ENCODE results near the gene LRIT2. TPM values are rescaled to one million over a fixed set of nuclear protein-coding genes. Genes with fewer than 3 reads are reported as not detected.

LRIT2 gene
- polyA plus RNA-seq, 1 donor from 2014 or later: not detected

DNA sequence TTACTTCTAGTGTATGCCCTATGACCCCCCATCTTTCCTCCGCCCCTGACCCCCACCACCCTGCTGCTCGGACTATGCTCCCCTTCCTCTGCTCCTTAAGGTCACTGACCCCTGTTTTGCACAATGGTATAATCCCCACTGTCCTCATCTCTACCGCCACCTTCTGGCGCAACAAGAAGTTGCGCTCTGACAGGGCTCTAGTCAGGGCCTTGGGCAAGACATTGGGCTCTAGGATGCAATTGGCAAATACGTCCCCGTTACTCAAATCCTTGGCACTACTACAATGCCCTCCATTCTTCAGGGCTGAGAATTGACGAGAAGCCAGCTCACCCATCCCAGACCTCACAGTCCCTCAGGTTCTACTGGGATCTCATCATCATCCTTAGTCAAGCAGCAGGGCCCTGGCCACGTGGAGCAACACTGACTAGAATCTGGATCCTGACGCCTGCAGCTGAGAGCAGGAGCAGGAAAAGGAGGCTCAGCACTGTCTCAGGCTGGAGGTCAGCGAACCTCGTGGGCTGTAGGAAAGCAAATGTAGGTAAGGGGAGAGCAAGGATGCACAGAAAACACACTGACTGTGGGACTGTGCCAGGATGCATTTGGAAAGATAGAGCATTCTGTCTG, 10.6 kb downstream of the LRIT2 start:
- no peak overlapping the region for H3K4me2 ChIP-seq (ENCODE audit: low read length)
- no peaks in the 10 kb centered on the region for H3K79me2 ChIP-seq (replicated peaks; ENCODE audit: insufficient read depth, low read length)
- H3K9ac ChIP-seq (ENCODE audit: low read length): no peak overlapping the region
- no peaks in the 10 kb centered on the region for H3K36me3 ChIP-seq (ENCODE audit: insufficient read depth, low read length)
- H3K4me3 ChIP-seq (ENCODE audit: low read length): no peak overlapping the region
- no peak overlapping the region for H3K27ac ChIP-seq (ENCODE audit: low read length)
- no peaks in the 10 kb centered on the region for H4K20me1 ChIP-seq (ENCODE audit: insufficient read depth)
- no peaks in the 10 kb centered on the region for H3K27me3 ChIP-seq (ENCODE audit: insufficient read depth, low read depth, low read length)
- no peaks in the 10 kb centered on the region for H3K9me2 ChIP-seq (ENCODE audit: insufficient read depth, low read length)
- no peaks in the 10 kb centered on the region for H3K9me3 ChIP-seq (ENCODE audit: low read length)
- TF ChIP-seq, protein P1, sequence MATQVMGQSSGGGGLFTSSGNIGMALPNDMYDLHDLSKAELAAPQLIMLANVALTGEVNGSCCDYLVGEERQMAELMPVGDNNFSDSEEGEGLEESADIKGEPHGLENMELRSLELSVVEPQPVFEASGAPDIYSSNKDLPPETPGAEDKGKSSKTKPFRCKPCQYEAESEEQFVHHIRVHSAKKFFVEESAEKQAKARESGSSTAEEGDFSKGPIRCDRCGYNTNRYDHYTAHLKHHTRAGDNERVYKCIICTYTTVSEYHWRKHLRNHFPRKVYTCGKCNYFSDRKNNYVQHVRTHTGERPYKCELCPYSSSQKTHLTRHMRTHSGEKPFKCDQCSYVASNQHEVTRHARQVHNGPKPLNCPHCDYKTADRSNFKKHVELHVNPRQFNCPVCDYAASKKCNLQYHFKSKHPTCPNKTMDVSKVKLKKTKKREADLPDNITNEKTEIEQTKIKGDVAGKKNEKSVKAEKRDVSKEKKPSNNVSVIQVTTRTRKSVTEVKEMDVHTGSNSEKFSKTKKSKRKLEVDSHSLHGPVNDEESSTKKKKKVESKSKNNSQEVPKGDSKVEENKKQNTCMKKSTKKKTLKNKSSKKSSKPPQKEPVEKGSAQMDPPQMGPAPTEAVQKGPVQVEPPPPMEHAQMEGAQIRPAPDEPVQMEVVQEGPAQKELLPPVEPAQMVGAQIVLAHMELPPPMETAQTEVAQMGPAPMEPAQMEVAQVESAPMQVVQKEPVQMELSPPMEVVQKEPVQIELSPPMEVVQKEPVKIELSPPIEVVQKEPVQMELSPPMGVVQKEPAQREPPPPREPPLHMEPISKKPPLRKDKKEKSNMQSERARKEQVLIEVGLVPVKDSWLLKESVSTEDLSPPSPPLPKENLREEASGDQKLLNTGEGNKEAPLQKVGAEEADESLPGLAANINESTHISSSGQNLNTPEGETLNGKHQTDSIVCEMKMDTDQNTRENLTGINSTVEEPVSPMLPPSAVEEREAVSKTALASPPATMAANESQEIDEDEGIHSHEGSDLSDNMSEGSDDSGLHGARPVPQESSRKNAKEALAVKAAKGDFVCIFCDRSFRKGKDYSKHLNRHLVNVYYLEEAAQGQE (IDR thresholded peaks at IDR 0.05; ENCODE audit: borderline replicate concordance): no peak
- no peak for TF ChIP-seq EZH2 (IDR thresholded peaks at IDR 0.05; ENCODE audit: borderline replicate concordance, insufficient read depth, low read length, poor library complexity, severe bottlenecking)
- TF ChIP-seq EP300 (conservative IDR thresholded peaks at IDR 0.05; ENCODE audit: poor library complexity, severe bottlenecking): no peak
- no peaks in the 10 kb centered on the region for H3F3A ChIP-seq (ENCODE audit: insufficient read depth, low read length, poor library complexity, severe bottlenecking)
- H2AFZ ChIP-seq (ENCODE audit: low read depth, low read length): no peak overlapping the region

- no peak overlapping the region for H3K9ac ChIP-seq (ENCODE audit: low read length)
- H3F3A ChIP-seq (ENCODE audit: insufficient read depth, low read length, poor library complexity, severe bottlenecking): no peaks in the 10 kb centered on the region
- no peak overlapping the region for H2AFZ ChIP-seq (ENCODE audit: low read depth, low read length)
- no peaks in the 10 kb centered on the region for H4K20me1 ChIP-seq (ENCODE audit: insufficient read depth)
- H3K4me3 ChIP-seq (ENCODE audit: low read length): no peak overlapping the region
- no peaks in the 10 kb centered on the region for H3K9me2 ChIP-seq (ENCODE audit: insufficient read depth, low read length)
- no peak overlapping the region for H3K27ac ChIP-seq (ENCODE audit: low read length)
- no peak overlapping the region for H3K4me2 ChIP-seq (ENCODE audit: low read length)
- H3K27me3 ChIP-seq (ENCODE audit: insufficient read depth, low read depth, low read length): no peaks in the 10 kb centered on the region
- no peaks in the 10 kb centered on the region for H3K9me3 ChIP-seq (ENCODE audit: low read length)
- TF ChIP-seq TAF1 (IDR thresholded peaks at IDR 0.05; ENCODE audit: low read depth) (no peak), RAD21 (conservative IDR thresholded peaks at IDR 0.05) (no peak), EZH2 (IDR thresholded peaks at IDR 0.05; ENCODE audit: borderline replicate concordance, insufficient read depth, low read length, poor library complexity, severe bottlenecking) (no peak), EP300 (conservative IDR thresholded peaks at IDR 0.05; ENCODE audit: poor library complexity, severe bottlenecking) (no peak), MXI1 (conservative IDR thresholded peaks at IDR 0.05; ENCODE audit: poor library complexity, severe bottlenecking) (no peak), POLR2AphosphoS5 (IDR thresholded peaks at IDR 0.05) (no peak), SMC3 (conservative IDR thresholded peaks at IDR 0.05; ENCODE audit: poor library complexity) (no peak)
- TF ChIP-seq, protein P2, sequence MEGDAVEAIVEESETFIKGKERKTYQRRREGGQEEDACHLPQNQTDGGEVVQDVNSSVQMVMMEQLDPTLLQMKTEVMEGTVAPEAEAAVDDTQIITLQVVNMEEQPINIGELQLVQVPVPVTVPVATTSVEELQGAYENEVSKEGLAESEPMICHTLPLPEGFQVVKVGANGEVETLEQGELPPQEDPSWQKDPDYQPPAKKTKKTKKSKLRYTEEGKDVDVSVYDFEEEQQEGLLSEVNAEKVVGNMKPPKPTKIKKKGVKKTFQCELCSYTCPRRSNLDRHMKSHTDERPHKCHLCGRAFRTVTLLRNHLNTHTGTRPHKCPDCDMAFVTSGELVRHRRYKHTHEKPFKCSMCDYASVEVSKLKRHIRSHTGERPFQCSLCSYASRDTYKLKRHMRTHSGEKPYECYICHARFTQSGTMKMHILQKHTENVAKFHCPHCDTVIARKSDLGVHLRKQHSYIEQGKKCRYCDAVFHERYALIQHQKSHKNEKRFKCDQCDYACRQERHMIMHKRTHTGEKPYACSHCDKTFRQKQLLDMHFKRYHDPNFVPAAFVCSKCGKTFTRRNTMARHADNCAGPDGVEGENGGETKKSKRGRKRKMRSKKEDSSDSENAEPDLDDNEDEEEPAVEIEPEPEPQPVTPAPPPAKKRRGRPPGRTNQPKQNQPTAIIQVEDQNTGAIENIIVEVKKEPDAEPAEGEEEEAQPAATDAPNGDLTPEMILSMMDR (IDR thresholded peaks at IDR 0.05; ENCODE audit: poor library complexity, severe bottlenecking): no peak
- TF ChIP-seq, protein P1 (IDR thresholded peaks at IDR 0.05; ENCODE audit: borderline replicate concordance): no peak
- no peaks in the 10 kb centered on the region for H3K79me2 ChIP-seq (replicated peaks; ENCODE audit: insufficient read depth, low read length)
- H3K36me3 ChIP-seq (ENCODE audit: insufficient read depth, low read length): no peaks in the 10 kb centered on the region
Measured at GRCh38 chr10:84214046-84214572, 11.2 kb downstream of the LRIT2 start.

Data from neural cell (in vitro differentiated cells).